Pancreas (tissue), 10 donors: ENCODE measurements around the gene SUN1. TPM values are rescaled to one million over a fixed set of nuclear protein-coding genes. Genes with fewer than 3 reads are reported as not detected.

Source experiments
- ATAC-seq, 4 donors: fragments of 200-7000 bp; cut with Tn5 transposase; one replicate each; pipeline versions ENCODE4 v1.8.0 to v1.9.1; 2020; ENCODE audit warnings: mild to moderate bottlenecking in 4 of 4, moderate library complexity in 4 of 4
- DNase-seq, 6 donors: peaks; one replicate each; pipeline ENCODE4 v3.0.0-alpha.2; 2020
- FAIRE-seq: peaks from 2 replicates; lab custom pipeline; 2012; peaks lifted over from hg19 to GRCh38; lab: Jason Lieb, UNC
- H3K27ac ChIP-seq, 4 donors: fragments of 200-600 bp; sonication (generic); 1 replicate in 3 of 4; 2 replicates in 1 of 4; pipeline versions ENCODE4 v1.5.0 to v1.8.0; 2020
- H3K27me3 ChIP-seq, 4 donors: fragments of 200-600 bp; one replicate each; pipeline ENCODE4 v1.8.0; 2021
- H3K36me3 ChIP-seq, 3 donors: fragments of 200-600 bp; sonication (generic) in 1 of 3; one replicate each; pipeline versions ENCODE4 v1.5.0 to v1.8.0; 2020 to 2021
- H3K4me1 ChIP-seq, 3 donors: fragments of 200-600 bp; one replicate each; pipeline ENCODE4 v1.8.0; 2021
- H3K4me3 ChIP-seq, 4 donors: fragments of 200-600 bp; sonication (generic) in 2 of 4; one replicate each; pipeline versions ENCODE4 v1.5.0 to v1.8.0; 2020 to 2021
- H3K9me3 ChIP-seq, 4 donors: fragments of 200-600 bp; one replicate each; pipeline ENCODE4 v1.8.0; 2021
- WGBS, 2 donors: extraction: QIAGEN DNeasy Blood & Tissue Kit; methylation state at CpG; one replicate each; pipeline ENCODE4 v1.1.7; 2013; 5-methylcytosine and 5-hydroxymethylcytosine counted together
- intact Hi-C, 3 donors: fragments of 100-400 bp; cut with DNase I; formaldehyde crosslinking; loops; one replicate each; pipeline versions ENCODE4 v1.11.1 to v1.14.2; 2022
- polyA plus RNA-seq, 2 donors: library from polyadenylated mRNA; stranded (reverse); fragments of 200-250 nt; gene quantifications; one replicate each; pipeline ENCODE4 v1.2.3, GENCODE V29; 2013
- total RNA-seq, 6 donors: library from RNA; stranded (reverse); fragmentation: NEBNext Ultra II Directional in 4 of 6; extraction: Animal tissue kit (Norgen Biotek cat#: 25700) in 4 of 6; gene quantifications; one replicate each; pipeline versions ENCODE4 v1.2.1 to v1.2.4, GENCODE V29; 2021 to 2023
- TF ChIP-seq, protein P1 (sequence below), 4 donors: fragments of 200-600 bp; sonication (generic) in 3 of 4; IDR thresholded peaks; one replicate each; pipeline versions ENCODE4 v1.5.0 to v1.8.0; 2021; ENCODE audit warnings: antibody characterized with exemption in 4 of 4
- donor health status: healthy with polysubstance abuse.
- donor health status: DM: no; HTN: no; CAD: no; lungs with moderate emphysema.
- donor health status: DM: no; HTN: no; CAD: no.
- donor health status: control.
- donor health status: control.
- donor health status: Bipolar disorder and iron deficiency.
- donor health status: DM: yes; HTN: yes; CAD: no.
- donor health status: DM: no; HTN: no; CAD: no.
- donor health status: DM: no; HTN: no; CAD: no.
- donor health status: DM: yes; HTN: yes; CAD: no.

The SUN1 gene
- total and polyA plus RNA-seq, 8 donors = 42.6 to 93.2 (median 55.9) TPM

DNA sequence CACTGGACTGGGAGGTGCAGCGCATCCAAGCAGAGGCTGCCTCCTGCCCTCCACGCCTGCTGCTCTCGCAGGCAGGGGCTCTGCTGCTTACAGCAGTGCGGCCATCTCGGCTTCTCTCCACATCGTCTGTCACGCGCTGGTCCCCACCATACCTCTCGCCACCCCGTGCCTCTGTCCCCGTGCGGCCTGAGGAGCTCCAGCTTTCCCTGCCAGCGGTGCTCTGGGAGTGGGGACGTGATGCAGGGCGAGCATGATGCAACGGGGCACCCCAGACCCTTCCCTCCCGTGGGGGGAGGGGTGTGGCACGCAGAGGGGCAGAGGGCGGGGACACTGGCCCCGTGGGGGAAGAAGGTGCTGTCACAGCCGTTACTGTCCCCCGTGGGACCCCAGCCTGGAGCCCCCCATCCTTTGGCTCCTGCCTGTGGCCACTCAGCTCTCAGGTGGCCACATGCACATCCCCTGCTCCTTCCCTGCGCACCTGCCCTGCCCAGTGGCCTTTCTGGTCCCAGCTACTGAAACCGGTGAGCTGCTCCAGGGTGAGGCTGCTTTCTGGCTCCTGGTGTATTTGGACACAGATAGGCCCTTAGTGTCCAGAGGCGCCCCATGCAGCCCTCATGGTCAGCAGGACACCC lies 53.1 kb downstream of the SUN1 start:
- no peaks in the 10 kb centered on the region for H3K9me3 ChIP-seq
- ATAC-seq = peak in 2 of 4 donors; percentile 13 to 15
- no peak overlapping the region for H3K27ac ChIP-seq
- H3K4me3 ChIP-seq = no peak overlapping the region
- TF ChIP-seq, protein P1, sequence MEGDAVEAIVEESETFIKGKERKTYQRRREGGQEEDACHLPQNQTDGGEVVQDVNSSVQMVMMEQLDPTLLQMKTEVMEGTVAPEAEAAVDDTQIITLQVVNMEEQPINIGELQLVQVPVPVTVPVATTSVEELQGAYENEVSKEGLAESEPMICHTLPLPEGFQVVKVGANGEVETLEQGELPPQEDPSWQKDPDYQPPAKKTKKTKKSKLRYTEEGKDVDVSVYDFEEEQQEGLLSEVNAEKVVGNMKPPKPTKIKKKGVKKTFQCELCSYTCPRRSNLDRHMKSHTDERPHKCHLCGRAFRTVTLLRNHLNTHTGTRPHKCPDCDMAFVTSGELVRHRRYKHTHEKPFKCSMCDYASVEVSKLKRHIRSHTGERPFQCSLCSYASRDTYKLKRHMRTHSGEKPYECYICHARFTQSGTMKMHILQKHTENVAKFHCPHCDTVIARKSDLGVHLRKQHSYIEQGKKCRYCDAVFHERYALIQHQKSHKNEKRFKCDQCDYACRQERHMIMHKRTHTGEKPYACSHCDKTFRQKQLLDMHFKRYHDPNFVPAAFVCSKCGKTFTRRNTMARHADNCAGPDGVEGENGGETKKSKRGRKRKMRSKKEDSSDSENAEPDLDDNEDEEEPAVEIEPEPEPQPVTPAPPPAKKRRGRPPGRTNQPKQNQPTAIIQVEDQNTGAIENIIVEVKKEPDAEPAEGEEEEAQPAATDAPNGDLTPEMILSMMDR (IDR thresholded peaks at IDR 0.05) = no peak
- no peaks in the 10 kb centered on the region for H3K27me3 ChIP-seq
- no peak for FAIRE-seq
- 35 to 40% methylated on average over 25 of the region's 25 CpGs for WGBS, 2 donors
- H3K4me1 ChIP-seq = peaks cover 33 to 38% (median 35%) of the 10 kb centered on the region in 3 donors
- H3K36me3 ChIP-seq = peaks cover 0 to 24% (median 21%) of the 10 kb centered on the region in 3 donors
- intact Hi-C loops = no loop called here
- peak in 3 of 6 donors; percentile 39 to 80 (median 58) for DNase-seq

DNA sequence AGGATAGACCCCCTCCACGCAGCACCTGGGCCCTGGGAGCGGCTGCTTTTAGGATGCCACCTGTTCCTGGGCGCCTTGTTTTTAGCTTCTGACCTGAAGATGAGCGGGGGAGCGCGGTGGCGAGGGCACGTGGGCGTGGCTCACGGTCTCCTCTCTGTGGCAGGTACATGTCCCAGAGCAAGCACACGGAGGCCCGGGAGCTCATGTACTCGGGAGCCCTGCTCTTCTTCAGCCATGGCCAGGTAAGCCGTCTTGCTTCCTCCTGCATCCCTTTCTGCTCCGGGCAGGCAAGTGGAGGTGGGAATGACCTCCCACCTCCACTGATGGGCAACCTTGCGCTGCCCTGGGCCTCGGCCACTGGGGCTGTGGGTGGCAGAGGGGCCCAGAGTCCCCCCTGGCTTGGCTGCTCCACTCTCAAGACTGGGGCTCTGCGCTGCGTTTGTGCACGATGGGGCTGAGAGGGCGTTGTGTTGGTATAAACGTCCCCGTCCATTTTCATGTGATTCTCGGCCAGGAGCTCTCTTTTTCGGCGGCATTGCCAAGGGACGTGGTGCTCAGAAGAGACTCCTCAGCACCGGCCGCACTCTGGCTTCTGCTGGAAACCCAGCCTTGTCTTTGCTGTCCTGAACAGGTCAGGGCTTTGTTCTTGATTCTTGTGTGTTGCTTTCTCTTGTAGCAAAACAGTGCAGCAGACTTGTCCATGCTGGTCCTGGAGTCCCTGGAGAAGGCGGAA lies 53.8 kb downstream of the SUN1 start:
- 79 to 88% methylated on average over 30 of the region's 30 CpGs for WGBS, 2 donors
- H3K4me1 ChIP-seq = peaks cover 29 to 38% (median 33%) of the 10 kb centered on the region in 3 donors
- DNase-seq = peak in 3 of 6 donors; percentile 30 to 74 (median 60)

DNA sequence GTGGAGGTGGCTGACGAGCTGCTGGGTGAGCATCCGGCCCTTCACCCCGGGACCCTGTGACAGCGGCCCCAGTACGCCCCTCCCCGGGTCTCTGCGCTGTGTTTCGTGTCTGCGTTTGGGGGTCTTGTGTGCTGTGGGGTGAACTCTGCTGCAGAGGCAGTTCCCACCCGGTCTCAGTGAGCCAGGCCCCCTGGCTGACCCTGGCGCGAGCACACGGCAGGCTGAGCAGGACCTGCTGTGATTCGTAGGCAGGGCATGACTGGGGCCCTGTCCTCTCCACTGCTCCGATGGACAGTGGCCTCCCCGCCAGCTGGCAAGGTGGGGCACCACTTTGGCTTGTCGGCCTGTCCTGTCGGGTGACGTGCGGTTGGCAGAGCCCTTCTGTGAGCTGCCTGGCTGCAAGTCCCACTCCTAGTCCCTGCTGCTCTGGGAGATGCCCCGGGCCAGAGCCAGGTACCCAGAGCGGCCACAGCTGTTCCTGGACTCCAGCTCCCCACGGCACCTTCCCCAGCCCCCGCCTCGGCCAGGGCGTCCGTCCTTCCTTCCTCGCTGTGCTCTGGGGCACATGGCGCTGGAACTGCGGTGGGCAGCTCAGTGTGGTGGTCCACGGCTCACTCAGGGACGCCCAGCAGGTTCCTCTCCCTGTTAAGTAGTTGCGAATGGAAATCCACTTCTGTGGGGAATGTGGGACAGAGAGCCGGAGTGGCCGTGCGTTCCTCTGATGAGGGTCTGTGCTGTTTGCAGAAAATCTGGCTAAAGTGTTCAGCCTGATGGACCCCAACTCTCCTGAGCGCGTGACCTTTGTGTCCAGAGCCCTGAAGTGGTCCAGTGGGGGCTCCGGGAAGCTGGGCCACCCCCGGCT lies 54.6 kb downstream of the SUN1 start:
- no peak for FAIRE-seq
- Histone ChIP-seq H3K4me3 (no peak overlapping the region), H3K27me3 (no peaks in the 10 kb centered on the region), H3K36me3 (peaks cover 0 to 34% (median 32%) of the 10 kb centered on the region in 3 donors), H3K27ac (no peak overlapping the region), H3K4me1 (peaks cover 25 to 38% (median 33%) of the 10 kb centered on the region in 3 donors), H3K9me3 (no peaks in the 10 kb centered on the region)
- peak in 3 of 6 donors; percentile 42 to 74 (median 56) for DNase-seq
- 89 to 90% methylated on average over 40 of the region's 40 CpGs for WGBS, 2 donors
- no peak for ATAC-seq
- intact Hi-C loops = no loop called here
- TF ChIP-seq, protein P1 (IDR thresholded peaks at IDR 0.05) = no peak

More for the DNA sequence above, 53.8 kb downstream of the SUN1 start:
- FAIRE-seq = no peak
- intact Hi-C loops = no loop called here
- Histone ChIP-seq H3K4me3 (no peak overlapping the region), H3K27me3 (no peaks in the 10 kb centered on the region), H3K9me3 (no peaks in the 10 kb centered on the region), H3K27ac (no peak overlapping the region), H3K36me3 (peaks cover 0 to 26% (median 24%) of the 10 kb centered on the region in 3 donors)
- TF ChIP-seq, protein P1 (IDR thresholded peaks at IDR 0.05) = no peak
- ATAC-seq = no peak

DNA sequence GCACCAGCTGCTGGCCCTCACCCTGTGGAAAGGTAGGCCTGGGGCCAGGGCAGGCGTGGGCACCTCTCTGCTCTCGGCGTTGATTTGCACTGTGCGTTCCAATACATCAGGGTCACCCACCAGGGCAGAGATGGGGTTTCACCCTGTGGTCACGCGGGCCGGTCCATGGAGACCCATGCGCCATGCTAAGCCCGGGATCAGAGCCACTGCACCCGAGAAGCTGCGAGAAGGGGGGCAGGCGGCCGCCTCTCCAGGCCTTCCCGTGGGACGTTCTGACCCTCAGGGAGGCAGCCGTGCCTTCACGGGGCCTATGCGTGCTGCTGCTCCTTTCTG lies 55.2 kb downstream of the SUN1 start:
- Histone ChIP-seq H3K4me3 (no peak overlapping the region), H3K27me3 (no peaks in the 10 kb centered on the region), H3K27ac (no peak overlapping the region), H3K9me3 (no peaks in the 10 kb centered on the region), H3K36me3 (peaks cover 0 to 39% (median 38%) of the 10 kb centered on the region in 3 donors), H3K4me1 (peaks cover 25 to 34% (median 33%) of the 10 kb centered on the region in 3 donors)
- WGBS, 2 donors = 93 to 95% methylated on average over 18 of the region's 18 CpGs
- TF ChIP-seq, protein P1 (IDR thresholded peaks at IDR 0.05) = no peak
- ATAC-seq (no peak), DNase-seq (peak in 3 of 6 donors; percentile 28 to 67 (median 52)), FAIRE-seq (no peak)
- intact Hi-C loops = no loop called here
